GM12892 (cell line): ENCODE results near the gene FKBP11.

Source experiments
- DNase-seq: peaks from one replicate; pipeline ENCODE4 v3.0.0; 2011; ENCODE audit not compliant: insufficient read length
- FAIRE-seq: peaks from 2 replicates; lab custom pipeline; 2011; peaks lifted over from hg19 to GRCh38; lab: Jason Lieb, UNC
- POLR2A ChIP-seq: IDR thresholded peaks from 2 replicates; pipeline ENCODE4 v1.6.1; 2011; ENCODE audit warnings: low read depth, low read length, control low read depth
- POLR2AphosphoS5 ChIP-seq: IDR thresholded peaks from 2 replicates; pipeline ENCODE4 v1.6.1; 2011; ENCODE audit warnings: low read depth, low read length, control low read depth
- TAF1 ChIP-seq: IDR thresholded peaks from 2 replicates; pipeline ENCODE4 v1.6.1; 2011; ENCODE audit warnings: low read depth, mild to moderate bottlenecking, control low read depth, low read length, borderline replicate concordance

FKBP11 gene

GRCh38 chr12:48947727-48948126, 22.4 kb upstream of the FKBP11 start:
- TF ChIP-seq POLR2AphosphoS5 (no peak), TAF1 (no peak), POLR2A (no peak)
- FAIRE-seq = no peak
- DNase-seq = no peak

GRCh38 chr12:48946943-48947342, 21.7 kb upstream of the FKBP11 start:
- FAIRE-seq (no peak), DNase-seq (no peak)
- TF ChIP-seq POLR2AphosphoS5 (no peak), TAF1 (no peak), POLR2A (no peak)

- DNase-seq (no peak), FAIRE-seq (no peak)
- TF ChIP-seq TAF1 (no peak), POLR2A (no peak), POLR2AphosphoS5 (no peak)
Measured at GRCh38 chr12:48946205-48946604, 20.9 kb upstream of the FKBP11 start.

- DNase-seq = no peak
- TF ChIP-seq TAF1 (no peak), POLR2AphosphoS5 (no peak), POLR2A (no peak)
- no peak for FAIRE-seq
Measured at GRCh38 chr12:48943221-48943620, 17.9 kb upstream of the FKBP11 start.

- FAIRE-seq = no peak
- DNase-seq = no peak
- no peak for TF ChIP-seq TAF1
- no peak for TF ChIP-seq POLR2A
- no peak for TF ChIP-seq POLR2AphosphoS5
Measured at GRCh38 chr12:48940181-48940580, 14.9 kb upstream of the FKBP11 start.

GRCh38 chr12:48938805-48939204, 13.5 kb upstream of the FKBP11 start:
- FAIRE-seq (no peak), DNase-seq (no peak)
- TF ChIP-seq POLR2A (no peak), POLR2AphosphoS5 (no peak), TAF1 (no peak)

- no peak for FAIRE-seq
- DNase-seq = no peak
- TF ChIP-seq TAF1 (no peak), POLR2A (no peak), POLR2AphosphoS5 (no peak)
Measured at GRCh38 chr12:48937170-48937569, 11.9 kb upstream of the FKBP11 start.

GRCh38 chr12:48936379-48936979, 11.2 kb upstream of the FKBP11 start:
- TF ChIP-seq POLR2AphosphoS5 (no peak), POLR2A (no peak), TAF1 (no peak)
- FAIRE-seq (peak; percentile 46), DNase-seq (peak; percentile 74)

- FAIRE-seq (no peak), DNase-seq (no peak)
- TF ChIP-seq POLR2A (no peak), POLR2AphosphoS5 (no peak), TAF1 (no peak)
Measured at GRCh38 chr12:48934312-48934706, 9.0 kb upstream of the FKBP11 start.

- DNase-seq (no peak), FAIRE-seq (no peak)
Measured at GRCh38 chr12:48933664-48934311, 8.5 kb upstream of the FKBP11 start.

GRCh38 chr12:48932878-48933277, 7.6 kb upstream of the FKBP11 start:
- no peak for DNase-seq
- no peak for FAIRE-seq
- no peak for TF ChIP-seq TAF1

More at GRCh38 chr12:48933664-48934311, 8.5 kb upstream of the FKBP11 start:
- TF ChIP-seq POLR2A (no peak), TAF1 (no peak), POLR2AphosphoS5 (no peak)

- no peak for DNase-seq
- no peak for TF ChIP-seq TAF1
- no peak for TF ChIP-seq POLR2AphosphoS5
- TF ChIP-seq POLR2A = no peak
- FAIRE-seq = no peak
Measured at GRCh38 chr12:48930475-48930874, 5.2 kb upstream of the FKBP11 start.

- DNase-seq (no peak), FAIRE-seq (no peak)
- no peak for TF ChIP-seq POLR2AphosphoS5
- TF ChIP-seq POLR2A = no peak
- no peak for TF ChIP-seq TAF1
Measured at GRCh38 chr12:48929551-48929950, 4.3 kb upstream of the FKBP11 start.

- TF ChIP-seq POLR2A = no peak
- TF ChIP-seq POLR2AphosphoS5 = no peak
- no peak for TF ChIP-seq TAF1
- DNase-seq (no peak), FAIRE-seq (peak; percentile 17)
Measured at GRCh38 chr12:48927261-48927660, 2.0 kb upstream of the FKBP11 start.
